A673 (cell line): ENCODE measurements around the gene WDFY4. TPM values are rescaled to one million over a fixed set of nuclear protein-coding genes. Genes with fewer than 3 reads are reported as not detected.

Source experiments
- BruUV-seq: library from RNA; stranded (reverse); fragments of 400-500 nt; replicated peaks from 2 replicates; lab custom pipeline; 2021; lab: Mats Ljungman, UMichigan
- CTCF ChIA-PET: fragments of 300-600 bp; sonication (Branson Sonifier 250); formaldehyde crosslinking; loops from one replicate; lab custom pipeline; 2022; ENCODE audit warnings: antibody characterized with exemption; lab: Charles Lee
- POLR2A ChIA-PET: fragments of 300-600 bp; sonication (Branson Sonifier 250); formaldehyde crosslinking; loops from one replicate; lab custom pipeline; 2022; ENCODE audit warnings: antibody characterized with exemption; ENCODE audit not compliant: low non-redundant PET; lab: Charles Lee
- DNase-seq: peaks from one replicate; pipeline ENCODE4 v3.0.0-alpha.2; 2015; ENCODE audit warnings: low spot score
- H3K27ac ChIP-seq: fragments of 200-600 bp; sonication (generic); 2 replicates; pipeline ENCODE4 v1.5.1; 2016; ENCODE audit warnings: mixed run types, low read depth, mild to moderate bottlenecking, mixed read lengths, antibody characterized with exemption, low read length; ENCODE audit not compliant: poor library complexity, severe bottlenecking
- H3K27me3 ChIP-seq: fragments of 200-600 bp; sonication (generic); replicated peaks from 2 replicates; pipeline ENCODE4 v1.6.1; 2017; ENCODE audit warnings: mixed run types, low read depth, mild to moderate bottlenecking, mixed read lengths, antibody characterized with exemption, low read length; ENCODE audit not compliant: insufficient read depth, poor library complexity
- H3K36me3 ChIP-seq: fragments of 200-600 bp; sonication (generic); 2 replicates; pipeline ENCODE4 v1.6.1; 2016; ENCODE audit warnings: mixed run types, mild to moderate bottlenecking, mixed read lengths, antibody characterized with exemption, low read length; ENCODE audit not compliant: insufficient read depth, poor library complexity, severe bottlenecking
- H3K4me1 ChIP-seq: fragments of 200-600 bp; sonication (generic); 2 replicates; pipeline ENCODE4 v1.6.1; 2017; ENCODE audit warnings: mixed run types, mild to moderate bottlenecking, mixed read lengths, antibody characterized with exemption, low read length; ENCODE audit not compliant: insufficient read depth, poor library complexity, severe bottlenecking
- H3K4me3 ChIP-seq: fragments of 200-600 bp; sonication (generic); 2 replicates; pipeline ENCODE4 v1.5.1; 2016; ENCODE audit warnings: low read depth, mixed run types, mild to moderate bottlenecking, mixed read lengths, low read length; ENCODE audit not compliant: poor library complexity, severe bottlenecking
- H3K9me3 ChIP-seq: fragments of 200-600 bp; sonication (generic); 2 replicates; pipeline ENCODE4 v1.6.1; 2016; ENCODE audit warnings: mixed run types, low read depth, mild to moderate bottlenecking, mixed read lengths, antibody characterized with exemption, low read length; ENCODE audit not compliant: poor library complexity, severe bottlenecking
- CTCF ChIP-seq: fragments of 300-800, 200-600 bp; sonication (generic); conservative IDR thresholded peaks from 2 replicates; pipeline ENCODE4 v1.5.1; 2017; ENCODE audit warnings: low read depth, mild to moderate bottlenecking, antibody characterized with exemption, low read length, moderate library complexity, mixed read lengths
- EZH2 ChIP-seq: fragments of 200-600 bp; sonication (generic); IDR thresholded peaks from 2 replicates; pipeline ENCODE4 v1.6.1; 2017; ENCODE audit warnings: borderline replicate concordance, low read depth, mild to moderate bottlenecking, mixed read lengths, antibody characterized with exemption, low read length; ENCODE audit not compliant: poor library complexity, severe bottlenecking
- intact Hi-C: fragments of 100-400 bp; cut with micrococcal nuclease; formaldehyde crosslinking; loops from one replicate; pipeline ENCODE4 v1.10.0; 2022; ENCODE audit not compliant: unreplicated experiment
- total RNA-seq: library from RNA; stranded (reverse); gene quantifications from 2 replicates; pipeline ENCODE4 v1.2.3, GENCODE V29; 2021

The WDFY4 gene
- total RNA-seq, 1 experiment from 2014 or later: not detected

- no peak for TF ChIP-seq CTCF
- H3K36me3 ChIP-seq: no peaks in the 10 kb centered on the region
- no peaks in the 10 kb centered on the region for H3K4me1 ChIP-seq
- no peak overlapping the region for H3K27ac ChIP-seq
- no peaks in the 10 kb centered on the region for H3K9me3 ChIP-seq
- H3K4me3 ChIP-seq: no peak overlapping the region
- DNase-seq: no peak
- no peaks in the 10 kb centered on the region for H3K27me3 ChIP-seq
- CTCF ChIA-PET: no interaction called here
- intact Hi-C loops: no loop called here
- BruUV-seq: no TSS peak
- POLR2A ChIA-PET: no interaction called here
Measured at GRCh38 chr10:48993627-48994026, 309.0 kb downstream of the WDFY4 start.

GRCh38 chr10:48996329-48996728, 311.7 kb downstream of the WDFY4 start:
- ChIA-PET CTCF (interaction anchor here (0.5 kb wide), 1 partner anchor 153 kb away, joined by 3 read pairs; no protein-coding TSS in a partner anchor), POLR2A (no interaction called here)
- Histone ChIP-seq H3K4me3 (no peak overlapping the region), H3K27ac (no peak overlapping the region), H3K27me3 (no peaks in the 10 kb centered on the region), H3K36me3 (no peaks in the 10 kb centered on the region), H3K9me3 (no peaks in the 10 kb centered on the region), H3K4me1 (no peaks in the 10 kb centered on the region)
- intact Hi-C loops: no loop called here
- no peak for DNase-seq
- no TSS peak for BruUV-seq
- TF ChIP-seq EZH2: no peak

- Histone ChIP-seq H3K9me3 (no peaks in the 10 kb centered on the region), H3K4me3 (no peak overlapping the region), H3K36me3 (no peaks in the 10 kb centered on the region), H3K27ac (no peak overlapping the region), H3K27me3 (no peaks in the 10 kb centered on the region), H3K4me1 (no peaks in the 10 kb centered on the region)
- intact Hi-C loops: no loop called here
- no peak for TF ChIP-seq CTCF
- no peak for TF ChIP-seq EZH2
- POLR2A ChIA-PET: no interaction called here
- CTCF ChIA-PET: no interaction called here
- no TSS peak for BruUV-seq
- DNase-seq: no peak
Measured at GRCh38 chr10:48999346-48999745, 314.7 kb downstream of the WDFY4 start.
